ENCODE data around the gene MUC13.

DNA sequence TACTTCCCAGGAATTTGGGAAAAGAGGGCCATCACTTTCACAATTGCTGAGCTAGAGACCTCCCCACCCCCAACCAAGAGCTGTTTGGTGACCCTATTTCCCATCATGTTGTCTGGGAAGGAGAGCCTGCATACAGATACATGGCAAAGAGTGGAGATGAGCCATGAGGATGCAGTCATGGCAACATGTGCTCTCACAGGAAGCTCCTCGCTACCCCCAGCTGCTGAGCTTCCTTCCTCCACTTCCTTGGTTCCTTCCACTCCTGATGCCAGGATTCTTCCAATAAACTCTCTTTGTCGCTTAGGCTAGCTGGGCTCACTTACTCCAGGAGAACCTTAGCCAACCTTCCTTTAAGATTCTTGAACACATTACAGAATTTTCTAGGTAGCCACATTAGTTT lies 48.3 kb upstream of the MUC13 start:
- TF ChIP-seq, protein P1, sequence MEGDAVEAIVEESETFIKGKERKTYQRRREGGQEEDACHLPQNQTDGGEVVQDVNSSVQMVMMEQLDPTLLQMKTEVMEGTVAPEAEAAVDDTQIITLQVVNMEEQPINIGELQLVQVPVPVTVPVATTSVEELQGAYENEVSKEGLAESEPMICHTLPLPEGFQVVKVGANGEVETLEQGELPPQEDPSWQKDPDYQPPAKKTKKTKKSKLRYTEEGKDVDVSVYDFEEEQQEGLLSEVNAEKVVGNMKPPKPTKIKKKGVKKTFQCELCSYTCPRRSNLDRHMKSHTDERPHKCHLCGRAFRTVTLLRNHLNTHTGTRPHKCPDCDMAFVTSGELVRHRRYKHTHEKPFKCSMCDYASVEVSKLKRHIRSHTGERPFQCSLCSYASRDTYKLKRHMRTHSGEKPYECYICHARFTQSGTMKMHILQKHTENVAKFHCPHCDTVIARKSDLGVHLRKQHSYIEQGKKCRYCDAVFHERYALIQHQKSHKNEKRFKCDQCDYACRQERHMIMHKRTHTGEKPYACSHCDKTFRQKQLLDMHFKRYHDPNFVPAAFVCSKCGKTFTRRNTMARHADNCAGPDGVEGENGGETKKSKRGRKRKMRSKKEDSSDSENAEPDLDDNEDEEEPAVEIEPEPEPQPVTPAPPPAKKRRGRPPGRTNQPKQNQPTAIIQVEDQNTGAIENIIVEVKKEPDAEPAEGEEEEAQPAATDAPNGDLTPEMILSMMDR (IDR thresholded peaks at IDR 0.05; ENCODE audit: poor library complexity) = no peak
- TF ChIP-seq EZH2 (IDR thresholded peaks at IDR 0.05; ENCODE audit: borderline replicate concordance) = no peak

Measured in hepatocyte (in vitro differentiated cells).